Middle frontal gyrus (tissue), 1 donor: ENCODE data around the gene TFAP2A.

Experiments used
- DNase-seq: peaks from one replicate; pipeline ENCODE4 v3.0.0-alpha.2; 2015; ENCODE audit warnings: low spot score; ENCODE audit errors: extremely low spot score

The TFAP2A gene

DNA sequence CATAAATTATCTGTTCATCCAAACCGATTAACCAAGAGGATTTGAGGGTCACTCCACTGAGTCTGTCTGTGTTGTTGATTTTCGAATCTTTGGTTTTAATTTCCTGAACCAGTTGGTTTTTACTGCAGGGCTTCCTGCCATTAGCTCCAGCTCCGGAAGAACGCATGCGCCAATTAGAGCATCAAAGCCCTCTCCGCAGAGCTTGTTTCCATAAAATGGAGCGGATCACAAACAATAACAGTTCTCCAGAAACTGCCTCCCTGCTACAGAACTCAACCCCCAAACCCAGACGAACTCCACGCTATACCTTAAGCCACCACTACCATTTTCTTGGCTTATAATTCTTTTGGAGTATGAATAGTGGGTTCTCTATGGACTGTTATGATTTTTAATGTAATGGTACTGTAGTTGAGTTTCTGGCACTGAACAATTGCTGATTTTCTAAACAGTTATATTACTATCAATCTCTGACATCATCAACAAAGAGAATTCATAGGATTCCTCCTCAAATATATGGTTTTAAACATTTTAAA is 13.8 kb downstream of the TFAP2A start:
- DNase-seq = no peak

DNA sequence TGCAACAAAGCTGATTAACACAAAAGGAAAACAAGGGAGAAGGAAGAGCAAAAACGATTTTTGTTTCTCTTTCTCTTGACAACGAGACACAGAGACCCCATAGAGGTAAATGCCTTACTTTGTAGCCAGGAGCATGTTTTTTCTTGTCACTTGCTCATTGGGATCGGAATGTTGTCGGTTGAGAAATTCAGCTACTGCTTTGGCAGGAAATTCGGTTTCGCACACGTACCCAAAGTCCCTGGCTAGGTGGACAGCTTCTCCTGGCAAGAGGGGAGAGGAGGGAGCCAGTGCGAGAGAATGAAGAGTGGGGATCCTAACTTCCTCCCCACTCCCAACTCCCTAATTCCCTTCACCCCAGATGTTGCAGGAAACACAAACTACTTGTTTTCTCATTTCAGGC is 14.5 kb downstream of the TFAP2A start:
- no peak for DNase-seq

DNA sequence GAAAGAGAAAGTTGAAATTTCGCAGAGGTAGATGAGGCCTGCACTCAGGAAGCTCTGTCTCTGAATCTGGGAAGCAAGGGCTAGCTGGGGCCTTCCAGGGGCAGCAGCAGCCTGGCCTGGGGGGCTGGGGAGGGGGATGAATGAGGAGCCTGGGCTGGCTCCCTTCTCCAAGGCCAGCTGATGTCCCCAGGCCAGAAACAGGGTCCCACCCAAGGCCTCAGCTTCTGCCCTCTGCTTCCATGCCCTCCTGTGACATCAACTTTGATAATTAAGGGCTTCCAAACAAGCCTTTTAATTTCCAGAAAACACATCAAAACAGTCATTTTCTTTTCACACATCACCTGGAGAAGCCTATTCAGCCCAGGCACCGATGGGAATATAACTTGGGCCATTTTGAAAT is 15.4 kb downstream of the TFAP2A start:
- no peak for DNase-seq

DNA sequence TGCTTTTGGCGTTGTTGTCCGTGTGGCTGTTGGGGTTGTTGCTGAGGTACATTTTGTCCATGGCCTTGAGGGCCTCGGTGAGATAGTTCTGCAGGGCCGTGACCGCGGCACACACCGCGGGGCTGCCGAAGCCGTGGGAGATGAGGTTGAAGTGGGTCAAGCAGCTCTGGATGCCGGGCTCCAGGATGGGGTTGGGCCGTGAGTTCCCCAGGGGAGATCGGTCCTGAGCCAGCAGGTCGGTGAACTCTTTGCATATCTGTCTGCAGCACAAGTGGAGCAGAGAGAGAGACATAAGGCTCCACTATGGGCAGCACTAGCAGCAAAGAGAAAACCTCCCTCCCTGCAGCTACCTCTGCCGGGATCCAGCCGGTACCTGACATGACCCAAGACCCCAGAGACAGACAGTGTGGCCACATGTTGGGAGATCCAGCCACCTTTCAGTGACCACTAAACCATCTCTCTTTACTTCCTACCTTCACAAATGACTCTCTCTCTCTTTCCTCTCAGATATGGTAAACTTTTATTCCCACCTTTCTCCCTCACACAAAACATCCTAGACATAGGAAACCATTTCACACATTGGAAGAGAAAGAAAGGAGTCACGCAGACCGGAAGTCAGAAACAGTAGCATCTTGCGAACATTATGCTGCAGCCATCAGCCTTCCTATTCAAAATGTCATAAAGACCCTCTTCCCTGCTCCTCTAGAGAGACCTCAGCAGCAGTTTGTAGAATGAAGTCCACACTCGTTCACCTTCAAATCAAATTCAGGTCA is 16.2 kb downstream of the TFAP2A start:
- DNase-seq = no peak

DNA sequence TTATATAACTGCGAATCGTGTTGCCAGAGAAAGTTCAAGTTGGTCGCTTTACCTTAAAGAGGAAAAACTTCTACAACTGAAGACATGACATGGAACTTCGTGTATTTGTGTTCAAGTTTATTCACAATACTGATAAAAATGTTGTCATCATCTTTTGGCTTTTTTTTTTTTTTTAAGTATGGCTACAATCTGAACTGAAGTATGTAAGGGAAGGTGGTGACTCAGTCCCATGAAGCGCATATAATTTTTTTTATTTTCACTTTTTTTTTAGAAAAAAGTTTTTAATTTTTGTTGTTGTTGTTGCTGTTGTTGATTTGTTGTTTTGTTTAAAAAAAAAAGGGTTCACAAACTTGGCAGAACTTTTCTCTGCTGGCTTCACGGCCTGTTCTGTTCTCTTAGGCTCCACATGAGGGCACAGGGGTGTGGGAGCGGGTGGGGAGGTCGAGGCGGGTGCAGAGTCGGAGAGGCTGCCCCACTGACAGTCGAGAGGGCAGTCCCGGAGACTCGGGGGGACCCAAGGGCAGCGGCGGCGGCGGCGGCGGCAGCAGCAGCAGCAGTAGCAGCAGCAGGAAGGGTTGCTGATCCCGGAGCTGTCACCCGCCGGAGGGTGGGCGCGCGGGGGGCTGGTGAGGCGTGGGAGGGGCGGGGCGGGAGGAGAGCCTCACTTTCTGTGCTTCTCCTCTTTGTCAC is 17.0 kb downstream of the TFAP2A start:
- DNase-seq = no peak

DNA sequence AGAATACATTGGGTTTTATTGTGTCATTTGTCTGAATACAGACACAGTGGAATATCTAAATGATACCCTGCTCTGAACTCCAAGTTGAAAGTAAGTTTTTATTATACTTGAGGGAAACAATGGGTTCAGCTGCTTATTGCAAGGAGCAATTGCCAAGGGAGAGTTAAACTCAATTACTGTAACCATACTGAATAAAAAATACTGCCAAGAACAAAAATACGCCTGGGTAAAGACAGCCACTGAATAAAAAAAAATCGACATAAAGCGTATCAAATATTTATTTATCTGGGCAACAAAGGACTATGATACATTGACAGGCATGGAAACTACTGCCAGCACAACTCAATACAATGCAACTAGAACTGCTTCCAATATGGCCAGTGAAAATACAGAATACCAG is 18.1 kb downstream of the TFAP2A start:
- no peak for DNase-seq

DNA sequence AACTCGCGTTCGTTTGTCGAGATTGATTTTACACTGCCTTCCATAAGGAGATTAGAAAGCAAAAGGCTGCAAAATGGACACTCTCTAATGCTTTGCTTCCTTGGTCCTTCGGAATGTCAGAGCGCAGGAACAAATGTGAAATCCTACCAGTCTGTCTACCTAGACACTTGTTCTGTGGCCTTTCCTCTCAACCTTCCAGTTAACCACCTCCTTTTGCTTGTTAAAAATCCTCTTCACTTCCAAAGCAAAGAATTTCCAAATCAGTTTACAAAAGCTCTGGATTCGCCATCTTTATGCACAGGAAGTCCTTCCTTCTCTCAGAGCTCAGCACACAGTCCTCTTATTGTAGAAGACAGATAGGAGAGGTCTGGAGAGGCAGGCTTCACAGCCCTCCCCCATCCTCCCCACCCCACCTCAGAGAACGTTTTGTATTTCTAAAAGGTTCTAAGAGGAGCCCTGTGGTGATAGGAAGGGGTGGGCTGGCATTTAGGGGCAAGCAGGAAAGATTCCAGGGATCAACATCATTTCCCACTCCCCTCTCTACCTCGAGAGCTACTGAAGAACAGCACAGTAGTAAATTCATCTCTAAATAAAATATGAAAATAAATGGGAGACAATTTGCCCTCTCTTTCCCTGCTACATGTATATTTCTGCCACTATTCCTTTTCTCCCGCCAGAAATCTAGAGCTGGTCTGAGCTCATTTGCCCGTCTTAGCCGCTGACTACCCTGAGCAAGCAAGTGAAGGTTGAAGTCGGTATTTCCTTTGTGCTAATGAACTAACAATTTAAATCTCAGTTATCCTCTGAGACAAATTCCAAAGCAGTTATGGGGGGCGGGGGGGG is 18.9 kb downstream of the TFAP2A start:
- DNase-seq = no peak

DNA sequence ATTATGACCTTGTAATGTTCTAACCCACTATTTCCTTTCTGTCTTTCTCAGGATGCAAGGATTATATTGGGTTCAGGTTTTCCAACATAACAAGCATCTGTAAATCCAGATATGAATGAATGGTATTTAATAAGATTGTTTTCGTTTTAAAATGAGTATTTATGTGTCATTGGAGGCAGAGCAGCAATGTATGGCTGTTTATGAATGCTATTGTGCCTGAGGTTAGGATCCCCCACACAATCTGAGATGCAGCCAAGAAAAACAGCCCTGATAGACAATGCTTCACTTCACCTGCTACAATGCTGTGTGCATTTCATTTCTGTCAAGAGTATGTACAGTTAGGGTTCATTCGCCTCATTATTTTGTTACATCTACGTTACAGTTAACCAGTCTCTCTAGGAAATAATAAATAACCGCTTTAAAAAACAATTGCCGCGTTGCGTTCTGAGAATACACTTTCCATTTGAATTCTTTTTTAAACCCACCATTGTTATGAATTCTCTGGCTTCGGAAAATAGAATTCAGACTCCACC is 19.6 kb downstream of the TFAP2A start:
- no peak for DNase-seq

DNA sequence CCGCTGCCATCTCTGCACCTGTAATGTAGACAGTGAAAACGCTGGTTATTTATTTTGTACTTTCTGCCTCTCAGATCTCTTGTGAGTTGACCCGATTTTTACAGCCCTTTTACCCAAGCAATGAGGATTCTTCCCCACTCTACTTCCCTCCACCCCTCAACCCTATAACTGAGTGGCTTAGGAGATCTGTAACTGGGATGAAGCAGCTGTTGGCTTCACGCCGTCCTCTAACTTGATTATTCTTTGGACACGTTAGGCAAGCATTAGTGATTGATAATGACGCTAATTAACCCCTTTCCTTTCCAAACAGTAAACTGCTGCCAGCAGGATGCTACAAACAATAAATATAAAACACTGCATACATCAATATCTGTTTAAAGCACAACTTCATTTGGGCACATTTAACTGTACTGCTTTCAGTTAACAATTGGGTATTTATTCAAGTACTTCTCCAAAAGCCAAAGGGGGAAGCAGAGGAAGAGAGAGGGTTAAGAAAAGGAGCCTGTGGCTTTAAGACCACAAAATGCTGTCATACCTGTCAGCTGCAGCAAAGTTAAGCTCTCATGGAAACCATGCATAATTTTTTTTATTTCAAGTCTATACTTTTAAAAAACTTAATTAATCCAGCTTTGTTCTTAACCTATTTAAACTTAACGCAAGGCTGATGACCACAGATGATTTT is 21.2 kb downstream of the TFAP2A start:
- no peak for DNase-seq

DNA sequence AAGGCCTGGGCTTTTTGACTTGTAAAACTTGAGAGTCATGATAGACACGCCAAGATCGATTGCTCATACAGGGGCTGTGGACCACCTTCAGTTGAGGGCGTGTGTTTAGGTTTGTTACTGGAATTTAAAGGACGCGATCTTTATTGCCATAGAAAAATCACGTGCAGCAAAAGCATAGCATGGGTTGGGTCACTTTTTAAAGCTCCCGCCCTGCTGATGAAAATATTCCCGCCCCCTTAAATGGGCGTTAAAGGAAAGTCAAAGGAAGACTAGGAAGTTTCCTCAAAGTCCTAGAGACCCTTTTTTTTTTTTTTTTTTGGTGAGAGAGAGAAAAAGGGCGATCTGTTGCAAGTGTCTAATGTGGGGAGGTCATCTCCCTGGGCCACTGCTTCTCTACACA is 23.1 kb downstream of the TFAP2A start:
- DNase-seq = no peak

DNA sequence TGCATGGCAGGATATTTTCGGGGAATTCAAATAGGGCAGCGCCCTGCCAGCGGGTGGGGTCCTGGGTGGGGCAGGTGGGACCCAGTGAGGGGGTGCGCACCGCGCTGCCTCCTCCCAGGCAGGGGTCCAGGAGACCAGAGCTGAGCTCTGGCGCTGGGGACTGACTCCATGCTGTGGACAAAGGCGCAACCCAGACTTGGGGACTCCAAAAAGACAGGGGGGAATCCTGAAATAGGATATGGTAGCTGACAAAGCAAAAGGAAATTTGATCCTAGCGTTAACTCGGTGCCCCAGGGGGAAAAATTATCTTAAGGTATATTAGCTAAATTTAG is 23.6 kb downstream of the TFAP2A start:
- no peak for DNase-seq

DNA sequence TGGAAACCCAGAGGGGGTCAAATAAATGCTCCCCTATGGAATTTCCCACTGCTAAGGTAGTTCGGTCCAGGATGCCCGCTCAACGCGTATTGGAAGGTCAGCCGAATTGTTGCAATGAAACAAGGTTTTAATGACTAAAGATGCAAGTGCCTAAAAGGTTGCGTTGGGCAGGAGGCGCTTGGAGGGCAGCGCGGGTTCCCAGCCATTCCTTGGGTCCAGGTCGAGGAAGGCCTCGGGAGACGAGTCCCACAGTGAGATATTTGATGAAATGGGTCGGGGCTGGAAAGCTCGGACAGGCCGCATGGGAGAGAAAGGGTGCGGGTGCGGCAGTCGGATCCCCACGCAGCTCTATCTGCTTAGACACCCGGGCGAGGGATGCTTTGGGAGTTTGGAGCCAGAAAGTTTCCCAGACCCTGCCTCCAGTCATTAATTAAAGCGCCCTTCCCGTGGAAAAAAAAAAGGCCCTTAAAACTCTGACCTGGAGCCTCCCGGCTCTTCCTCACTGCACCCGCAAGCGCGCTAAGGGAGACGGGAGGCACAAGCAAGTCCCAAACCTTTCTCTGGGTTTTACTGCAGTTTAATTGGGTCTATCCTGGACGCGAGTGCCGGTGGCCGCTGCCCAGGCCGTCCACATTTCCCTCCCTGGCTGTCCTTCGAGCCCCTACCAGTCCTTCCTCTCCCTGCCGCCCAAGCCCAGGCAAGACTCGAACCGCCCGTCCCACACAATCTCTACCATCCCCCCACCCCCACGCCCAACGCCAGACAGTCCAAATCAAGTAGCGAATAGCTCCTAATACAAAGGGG is 24.2 kb downstream of the TFAP2A start:
- DNase-seq = no peak

DNA sequence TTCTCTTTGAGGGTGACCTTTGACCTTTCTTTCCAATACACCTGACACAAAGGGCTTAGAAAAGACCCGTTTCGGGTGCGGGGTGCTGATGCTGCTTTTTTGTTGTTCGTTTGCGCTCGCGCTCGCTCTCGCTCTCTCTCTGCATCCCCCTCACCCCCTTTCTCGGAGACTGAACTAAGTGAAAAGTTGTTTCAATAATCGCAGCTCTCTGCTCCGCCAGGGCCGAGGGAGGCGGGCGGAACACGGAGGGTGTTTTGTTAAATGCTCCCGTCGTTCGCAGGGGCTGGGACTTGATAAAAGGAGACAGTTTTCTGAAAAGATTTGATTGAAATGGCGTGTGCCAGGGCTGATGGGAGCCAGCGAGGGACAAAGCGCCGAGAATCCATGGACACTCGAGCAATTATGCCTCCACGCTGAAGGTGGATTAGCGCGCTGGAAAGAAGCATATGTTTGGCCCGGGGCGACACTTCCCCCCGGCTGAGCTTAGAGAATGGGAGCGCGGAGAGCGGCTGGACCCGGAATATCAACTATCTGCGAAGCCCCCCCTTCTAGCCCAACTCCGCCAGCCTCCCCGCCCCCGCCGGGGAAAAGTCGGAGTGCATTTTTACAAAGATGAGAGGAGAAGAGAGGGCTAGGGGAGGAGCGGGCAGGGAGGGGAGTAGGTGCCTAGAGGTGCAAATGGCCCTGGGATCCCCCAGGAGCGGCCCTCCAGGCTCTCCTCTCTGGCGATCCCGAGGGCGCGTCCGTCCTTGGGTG is 25.0 kb downstream of the TFAP2A start:
- no peak for DNase-seq

DNA sequence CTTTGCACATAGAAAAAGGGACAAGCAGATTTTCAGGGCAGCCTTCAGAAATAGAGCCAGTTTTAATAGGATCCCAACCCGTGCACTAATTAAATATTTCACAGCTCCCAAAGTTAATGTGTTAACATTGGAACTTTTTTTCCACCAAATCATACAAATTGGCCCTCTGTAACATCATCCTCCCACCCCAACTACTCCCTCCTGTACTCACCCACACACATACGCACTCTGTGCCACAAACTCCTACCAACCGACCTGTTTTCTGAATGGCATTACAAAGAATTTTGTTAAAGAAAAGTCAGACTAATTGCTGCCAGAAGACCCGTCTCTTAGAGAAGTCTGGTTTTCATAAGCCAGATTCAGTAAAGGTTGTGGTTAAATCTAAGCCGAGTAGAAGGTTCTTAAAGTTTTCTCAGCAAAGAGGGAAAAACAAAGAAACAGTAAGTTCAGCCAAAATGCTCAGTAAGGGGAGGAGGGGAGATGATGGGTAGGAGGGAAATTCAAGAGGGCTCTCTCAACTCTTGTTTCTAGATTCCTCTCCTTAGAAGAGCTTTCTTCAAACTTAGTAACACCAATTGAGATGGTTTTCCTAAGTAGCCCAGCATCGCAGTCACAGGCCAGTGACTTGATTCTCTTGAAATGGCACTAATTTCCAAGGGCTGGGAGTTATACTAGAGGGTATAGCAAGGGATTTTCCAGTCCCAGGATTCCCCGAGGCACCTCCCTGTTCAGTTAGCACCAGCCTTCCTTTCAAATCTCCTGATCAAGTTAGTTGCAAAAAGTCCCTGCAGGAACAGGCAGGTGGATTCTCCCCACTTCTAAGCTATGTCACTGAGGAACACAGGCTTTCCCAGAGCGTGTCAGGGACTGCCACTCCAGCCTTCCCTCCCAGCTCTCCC is 27.9 kb downstream of the TFAP2A start:
- DNase-seq = no peak

DNA sequence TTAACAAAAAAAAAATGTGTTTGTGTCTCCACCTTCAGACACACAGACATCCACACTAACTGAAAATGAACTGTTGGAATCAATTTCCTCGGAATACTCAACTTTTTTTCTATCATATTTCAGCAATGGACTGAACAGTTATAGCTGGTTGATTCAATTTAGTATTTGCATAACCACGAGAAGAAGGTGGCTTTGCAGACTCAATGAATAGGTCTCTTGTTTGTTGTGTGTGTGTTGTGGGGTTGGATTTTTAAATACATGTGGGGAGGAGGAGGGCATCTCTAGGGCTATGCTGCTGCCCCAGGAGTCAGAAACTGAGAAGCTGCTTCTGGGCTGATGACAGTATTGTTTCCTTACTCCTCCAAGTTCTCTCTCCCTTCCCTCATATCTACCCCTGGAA is 28.7 kb downstream of the TFAP2A start:
- no peak for DNase-seq

DNA sequence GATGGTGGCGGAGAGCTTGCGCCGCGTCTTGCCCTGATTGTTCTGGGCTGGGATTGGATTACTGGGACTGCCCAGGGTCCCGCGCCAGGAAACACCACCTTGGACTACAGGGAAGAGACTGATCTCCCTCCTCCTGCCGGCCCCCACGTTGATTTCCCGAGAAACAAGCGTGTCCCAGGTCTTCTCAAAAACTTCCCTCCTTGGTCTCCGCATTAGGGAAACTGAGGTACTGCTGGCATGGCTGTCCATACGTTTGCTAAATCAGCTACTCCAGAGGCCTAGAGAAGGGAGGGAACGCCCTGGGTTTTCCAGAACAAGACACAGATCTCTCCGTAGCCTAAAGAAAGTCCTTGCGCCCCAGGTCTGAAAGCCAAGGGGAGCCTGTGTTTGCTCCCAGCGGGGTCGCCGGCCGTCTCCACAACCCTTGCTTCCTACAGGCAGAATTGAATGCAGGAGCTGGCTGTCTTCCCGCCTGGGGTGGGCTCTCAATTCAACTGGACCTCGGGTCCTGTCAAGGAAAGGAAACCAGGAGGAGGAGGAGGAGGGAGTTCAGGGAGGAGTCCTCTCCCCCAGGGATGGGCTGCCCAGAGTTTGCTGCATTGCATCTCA is 29.2 kb downstream of the TFAP2A start:
- no peak for DNase-seq

DNA sequence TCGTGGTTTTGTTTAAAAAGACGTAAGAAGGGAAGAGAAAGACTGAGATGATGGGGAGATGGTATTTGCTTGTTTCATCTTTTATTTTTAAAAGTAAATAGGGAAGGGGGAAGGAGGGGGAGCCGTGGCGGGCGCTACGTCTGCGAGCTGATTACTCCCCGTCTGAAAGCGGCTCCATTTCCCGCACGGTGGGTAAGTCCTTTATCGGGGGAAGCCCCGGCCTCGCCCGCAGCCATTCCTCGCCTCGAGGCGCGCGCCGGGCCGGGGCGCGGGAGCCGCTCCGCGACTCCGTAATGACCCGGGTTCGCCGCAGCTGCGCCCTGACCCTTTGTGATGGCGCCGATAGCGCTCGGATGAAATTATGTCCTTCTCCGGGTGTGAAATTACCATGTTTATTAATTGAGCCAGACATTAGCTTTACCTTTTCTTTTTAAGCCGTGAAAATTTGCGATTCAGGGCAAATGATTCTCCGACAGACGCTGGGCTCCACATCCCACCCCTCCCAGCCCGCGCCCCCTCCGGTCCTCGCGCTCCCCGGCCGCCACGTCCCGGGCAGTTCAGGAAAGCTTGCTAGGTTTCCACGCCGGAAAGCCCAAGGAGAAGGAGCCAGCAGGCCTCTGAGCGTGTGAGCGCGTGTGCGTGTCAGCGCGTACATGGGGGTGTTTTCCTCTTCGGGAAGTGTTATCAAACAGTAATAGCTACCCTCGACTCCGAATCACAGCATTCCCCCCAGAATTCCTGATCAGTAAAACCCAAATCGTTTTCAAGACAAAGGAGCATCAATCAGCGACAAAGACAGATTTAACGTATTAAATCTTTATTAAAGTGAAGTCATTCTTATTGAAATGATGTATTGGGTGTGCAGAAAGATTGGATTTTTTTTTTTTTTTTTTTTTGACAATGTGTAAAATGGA is 30.0 kb downstream of the TFAP2A start:
- no peak for DNase-seq
